ENCODE results near the gene LRRC8D.
"Not testable (repeated sequence)": the region's sequence is repeated elsewhere in the genome, so short reads cannot be mapped to it uniquely, and the experiment has no call there.

LRRC8D gene

GRCh38 chr1:89918794-89919155 is 97.9 kb downstream of the LRRC8D start:
- DNase-seq: no peak

GRCh38 chr1:89919174-89919573 is 98.3 kb downstream of the LRRC8D start:
- DNase-seq: no peak

- DNase-seq: no peak
Measured at GRCh38 chr1:89922911-89923310, 102.1 kb downstream of the LRRC8D start.

DNA sequence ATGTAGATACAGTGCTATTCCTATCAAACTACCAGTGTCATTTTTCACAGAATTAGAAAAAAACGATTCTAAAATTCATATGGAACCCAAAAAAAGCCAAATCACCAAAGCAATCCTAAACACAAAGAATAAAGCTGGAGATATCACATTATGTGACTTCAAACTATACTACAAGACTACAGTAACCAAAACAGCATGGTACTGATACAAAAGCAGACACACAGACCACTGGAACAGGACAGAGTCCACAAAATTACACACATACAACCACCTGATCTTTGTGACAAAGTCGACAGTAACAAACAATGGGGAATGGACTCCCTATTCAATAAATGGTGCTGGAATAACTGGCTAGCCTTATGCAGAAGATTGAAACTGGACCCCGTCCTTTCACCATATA is 102.7 kb downstream of the LRRC8D start:
- DNase-seq: no peak

GRCh38 chr1:89924075-89924474 is 103.2 kb downstream of the LRRC8D start:
- DNase-seq: not testable (repeated sequence)

DNA sequence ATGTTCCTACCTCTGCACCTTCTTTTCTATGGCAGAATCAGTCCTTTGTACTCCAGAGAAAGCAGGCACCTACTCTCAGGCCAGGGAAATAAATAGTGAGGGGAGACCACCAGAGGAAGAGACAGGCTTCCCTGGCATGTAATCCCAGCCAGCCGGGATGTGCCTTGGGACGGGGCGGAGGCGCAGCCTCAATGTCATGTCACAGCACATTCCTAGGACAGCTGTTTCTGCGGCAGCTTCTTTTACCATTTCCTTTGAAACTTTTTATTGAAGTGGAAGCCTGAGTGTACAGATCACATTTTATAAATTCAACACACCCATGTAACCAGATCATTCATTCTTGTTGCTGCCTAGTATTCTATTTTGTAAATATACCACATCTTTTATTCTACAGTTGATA is 106.2 kb downstream of the LRRC8D start:
- DNase-seq: no peak

DNA sequence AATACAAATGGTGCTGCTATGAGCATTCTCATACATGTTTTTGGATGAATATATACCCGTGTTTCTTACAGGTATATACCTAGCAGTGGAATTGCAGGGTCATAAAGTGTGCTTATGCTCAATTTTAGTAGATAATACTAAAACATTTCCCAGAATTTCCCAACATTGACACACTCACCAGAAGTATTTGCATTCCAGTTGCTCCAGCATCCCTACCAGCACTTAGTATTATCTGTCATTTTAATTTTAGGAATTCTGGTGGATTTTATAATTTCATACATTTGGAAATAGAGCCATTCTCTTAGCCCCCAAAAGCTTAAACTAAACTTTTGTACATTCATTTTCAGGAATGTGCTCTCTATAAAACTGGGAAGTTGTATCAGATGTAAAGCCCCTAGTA is 106.6 kb downstream of the LRRC8D start:
- DNase-seq: no peak

GRCh38 chr1:89928506-89928905 is 107.7 kb downstream of the LRRC8D start:
- DNase-seq: no peak

- no peak for DNase-seq
Measured at GRCh38 chr1:89929467-89930063, 108.7 kb downstream of the LRRC8D start.

DNA sequence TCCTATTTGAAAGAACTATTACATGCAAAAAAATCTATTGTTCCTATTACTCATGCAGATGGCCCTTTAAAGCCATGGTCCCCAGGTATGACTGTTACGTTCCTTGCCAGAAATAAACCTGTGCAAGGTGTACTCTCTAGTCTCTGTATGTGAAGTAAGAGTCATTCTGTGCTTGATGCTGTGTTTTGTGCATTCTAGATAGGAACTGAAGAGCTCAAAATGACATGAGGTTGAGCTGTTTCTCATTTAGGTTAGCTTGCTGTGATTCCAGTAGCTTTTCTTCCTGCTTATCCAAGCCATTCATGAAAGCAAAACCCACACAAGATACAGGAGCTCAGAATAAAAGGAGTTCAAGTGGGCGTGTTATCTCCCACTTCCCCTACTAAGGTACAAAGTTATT is 109.7 kb downstream of the LRRC8D start:
- DNase-seq: no peak

GRCh38 chr1:89931964-89932363 is 111.1 kb downstream of the LRRC8D start:
- DNase-seq: no peak

DNA sequence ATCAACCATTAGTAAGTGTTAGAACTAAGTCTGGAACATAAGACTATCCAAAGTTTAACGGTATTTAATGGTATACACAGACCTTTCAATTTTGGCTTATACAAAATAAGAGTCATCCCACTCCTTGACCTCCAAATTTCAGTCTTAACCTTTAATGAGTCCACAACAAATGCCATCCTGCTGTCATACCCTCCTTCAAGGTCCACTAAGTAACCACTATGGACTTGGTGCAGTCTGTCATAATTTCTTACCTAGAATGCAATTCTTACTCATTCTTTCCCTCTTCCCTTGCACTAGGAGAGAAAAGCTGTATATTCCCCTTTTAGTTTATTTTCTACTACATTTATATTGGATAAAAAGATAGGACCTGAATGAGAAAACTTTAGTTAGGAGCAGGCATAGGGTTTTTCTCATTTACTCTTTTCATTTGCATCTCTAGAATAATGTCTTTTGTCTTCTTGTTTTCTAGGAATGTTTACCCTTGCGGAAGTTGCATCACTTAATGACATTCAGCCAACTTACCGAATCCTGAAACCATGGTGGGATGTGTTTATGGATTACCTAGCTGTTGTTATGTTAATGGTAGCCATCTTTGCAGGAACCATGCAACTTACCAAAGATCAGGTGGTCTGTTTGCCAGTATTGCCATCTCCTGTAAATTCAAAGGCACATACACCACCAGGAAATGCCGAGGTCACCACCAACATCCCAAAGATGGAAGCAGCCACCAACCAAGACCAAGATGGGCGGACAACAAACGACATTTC is 111.9 kb downstream of the LRRC8D start:
- no peak for DNase-seq

DNA sequence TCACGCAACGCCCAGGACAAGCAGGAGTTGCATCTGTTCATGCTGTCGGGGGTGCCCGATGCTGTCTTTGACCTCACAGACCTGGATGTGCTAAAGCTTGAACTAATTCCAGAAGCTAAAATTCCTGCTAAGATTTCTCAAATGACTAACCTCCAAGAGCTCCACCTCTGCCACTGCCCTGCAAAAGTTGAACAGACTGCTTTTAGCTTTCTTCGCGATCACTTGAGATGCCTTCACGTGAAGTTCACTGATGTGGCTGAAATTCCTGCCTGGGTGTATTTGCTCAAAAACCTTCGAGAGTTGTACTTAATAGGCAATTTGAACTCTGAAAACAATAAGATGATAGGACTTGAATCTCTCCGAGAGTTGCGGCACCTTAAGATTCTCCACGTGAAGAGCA is 113.6 kb downstream of the LRRC8D start:
- DNase-seq: no peak

DNA sequence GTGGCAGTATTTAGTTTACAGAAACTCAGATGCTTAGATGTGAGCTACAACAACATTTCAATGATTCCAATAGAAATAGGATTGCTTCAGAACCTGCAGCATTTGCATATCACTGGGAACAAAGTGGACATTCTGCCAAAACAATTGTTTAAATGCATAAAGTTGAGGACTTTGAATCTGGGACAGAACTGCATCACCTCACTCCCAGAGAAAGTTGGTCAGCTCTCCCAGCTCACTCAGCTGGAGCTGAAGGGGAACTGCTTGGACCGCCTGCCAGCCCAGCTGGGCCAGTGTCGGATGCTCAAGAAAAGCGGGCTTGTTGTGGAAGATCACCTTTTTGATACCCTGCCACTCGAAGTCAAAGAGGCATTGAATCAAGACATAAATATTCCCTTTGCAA is 114.4 kb downstream of the LRRC8D start:
- DNase-seq: no peak

DNA sequence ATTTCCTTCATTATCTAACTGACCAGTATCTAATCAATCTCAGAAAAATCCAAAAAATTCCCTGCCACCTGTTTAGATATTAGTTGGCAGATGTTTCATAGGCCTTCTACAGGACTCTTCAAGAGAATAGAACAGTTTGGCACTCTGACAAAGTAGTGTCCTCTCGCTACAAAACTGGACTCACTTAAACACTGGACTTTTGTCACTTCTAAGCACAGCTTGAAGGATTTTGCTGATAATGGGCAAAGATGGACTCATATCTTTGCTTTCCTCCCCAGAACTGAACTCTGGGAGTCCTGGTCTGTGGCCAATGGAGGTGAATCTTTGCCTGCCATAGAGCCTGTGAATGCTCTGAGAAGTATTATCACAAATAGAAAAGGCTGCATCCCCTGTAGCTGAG is 115.9 kb downstream of the LRRC8D start:
- DNase-seq: no peak

DNA sequence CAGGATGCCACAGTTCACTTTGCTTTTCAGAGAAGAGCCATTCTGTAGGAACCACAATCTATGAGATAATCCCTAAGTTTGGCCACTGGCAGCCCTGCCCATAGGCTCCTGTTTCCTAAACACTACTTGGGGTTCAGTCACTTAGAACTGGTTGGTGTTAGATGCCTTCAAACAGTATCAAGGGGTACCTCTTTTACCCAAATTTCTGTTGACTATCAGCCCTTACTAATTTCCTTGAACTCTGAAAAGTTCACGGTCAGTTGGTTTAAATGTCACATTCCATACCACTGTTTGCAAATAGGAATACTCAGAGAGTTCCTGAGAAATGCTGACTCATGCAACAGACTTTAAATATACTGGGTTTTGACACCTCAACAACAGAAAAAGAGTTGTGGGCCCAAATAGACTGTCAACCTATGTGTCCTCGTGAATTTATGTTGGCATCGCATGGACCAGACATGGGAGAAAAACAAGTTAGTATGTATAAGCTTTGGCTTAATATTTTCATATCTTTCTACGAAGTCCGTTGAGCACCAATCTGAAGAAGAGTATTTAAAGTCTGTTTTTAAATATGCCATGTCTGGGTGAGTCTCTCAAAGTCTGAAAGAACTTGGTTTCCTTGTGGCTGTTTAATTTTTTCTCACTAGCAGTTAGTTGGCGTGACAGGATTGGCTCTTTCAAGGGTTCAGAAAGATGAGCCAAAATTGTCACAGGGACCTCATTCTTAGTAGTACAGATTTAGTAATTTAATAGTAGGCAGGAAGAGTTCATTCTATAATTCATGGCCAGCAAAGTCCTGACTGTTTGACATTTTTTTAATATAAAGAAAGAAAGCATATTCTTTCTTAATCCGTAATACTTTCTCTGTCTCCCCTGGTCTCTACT is 117.6 kb downstream of the LRRC8D start:
- DNase-seq: no peak

DNA sequence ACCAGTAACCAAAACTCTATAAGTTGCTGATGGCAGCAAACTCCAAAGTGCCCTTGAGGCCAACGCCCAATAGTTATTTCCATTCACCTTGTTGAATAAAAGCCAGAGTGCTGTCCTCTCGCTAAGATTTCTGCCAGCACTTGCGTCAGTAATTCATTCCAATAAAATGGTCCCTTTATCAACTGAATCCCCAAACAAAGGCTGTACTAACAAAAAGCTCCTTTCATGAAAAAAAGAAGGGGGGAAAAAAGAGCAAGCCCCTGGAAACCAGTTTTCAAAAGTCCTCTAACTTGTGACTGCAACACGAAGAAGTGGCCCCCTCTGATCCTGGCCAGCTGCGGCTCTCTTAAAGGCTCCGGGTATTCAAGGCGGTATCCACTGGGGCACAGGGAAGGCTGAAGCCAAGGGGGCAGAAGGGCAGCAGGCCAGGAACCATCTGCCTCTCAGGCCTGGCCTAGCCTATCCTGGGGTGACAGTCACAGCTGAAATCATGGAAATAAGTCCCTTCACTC is 118.3 kb downstream of the LRRC8D start:
- DNase-seq: no peak

- no peak for DNase-seq
Measured at GRCh38 chr1:89939693-89940438, 119.0 kb downstream of the LRRC8D start.

DNA sequence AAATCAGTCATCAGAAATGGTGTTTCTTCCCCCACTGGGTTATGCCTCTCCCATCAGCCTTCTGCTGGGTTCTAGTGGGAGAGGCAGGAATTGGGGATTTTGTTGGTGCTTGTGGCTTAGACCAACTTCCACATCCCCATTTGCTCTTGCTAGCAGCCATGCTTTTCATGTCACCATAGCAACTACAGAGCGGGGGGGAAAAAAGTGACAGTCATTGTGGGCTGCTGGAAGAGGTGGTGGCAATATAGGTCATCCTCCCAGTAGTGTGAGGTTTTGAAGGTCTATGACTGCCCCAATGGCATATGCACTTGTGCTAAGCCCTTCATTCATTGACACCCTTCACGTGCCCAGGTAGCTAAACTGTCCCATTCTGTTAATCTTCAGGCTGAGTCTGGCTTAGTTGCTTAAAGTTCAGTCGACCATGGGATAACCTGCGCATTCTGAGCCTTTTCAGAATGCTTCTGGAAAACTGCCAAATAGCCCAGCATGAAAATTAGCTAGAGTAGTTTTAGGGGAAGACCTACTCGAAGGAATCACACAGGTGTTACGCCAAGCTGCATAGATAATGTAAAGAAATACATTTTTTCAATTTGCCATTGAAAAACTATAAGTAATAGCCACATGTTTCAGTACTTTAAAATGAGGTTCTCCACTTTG is 120.4 kb downstream of the LRRC8D start:
- no peak for DNase-seq

GRCh38 chr1:89942014-89942413 is 121.2 kb downstream of the LRRC8D start:
- no peak for DNase-seq

- no peak for DNase-seq
Measured at GRCh38 chr1:89942825-89943658, 122.2 kb downstream of the LRRC8D start.
